NCI-H748 (cell line): ENCODE results near the gene ADGRG1.

Experiments used
- DNase-seq: peaks from one replicate; lab custom pipeline; 2025; ENCODE audit not compliant: unreplicated experiment; lab: John Stamatoyannopoulos, UW

ADGRG1 gene

DNA sequence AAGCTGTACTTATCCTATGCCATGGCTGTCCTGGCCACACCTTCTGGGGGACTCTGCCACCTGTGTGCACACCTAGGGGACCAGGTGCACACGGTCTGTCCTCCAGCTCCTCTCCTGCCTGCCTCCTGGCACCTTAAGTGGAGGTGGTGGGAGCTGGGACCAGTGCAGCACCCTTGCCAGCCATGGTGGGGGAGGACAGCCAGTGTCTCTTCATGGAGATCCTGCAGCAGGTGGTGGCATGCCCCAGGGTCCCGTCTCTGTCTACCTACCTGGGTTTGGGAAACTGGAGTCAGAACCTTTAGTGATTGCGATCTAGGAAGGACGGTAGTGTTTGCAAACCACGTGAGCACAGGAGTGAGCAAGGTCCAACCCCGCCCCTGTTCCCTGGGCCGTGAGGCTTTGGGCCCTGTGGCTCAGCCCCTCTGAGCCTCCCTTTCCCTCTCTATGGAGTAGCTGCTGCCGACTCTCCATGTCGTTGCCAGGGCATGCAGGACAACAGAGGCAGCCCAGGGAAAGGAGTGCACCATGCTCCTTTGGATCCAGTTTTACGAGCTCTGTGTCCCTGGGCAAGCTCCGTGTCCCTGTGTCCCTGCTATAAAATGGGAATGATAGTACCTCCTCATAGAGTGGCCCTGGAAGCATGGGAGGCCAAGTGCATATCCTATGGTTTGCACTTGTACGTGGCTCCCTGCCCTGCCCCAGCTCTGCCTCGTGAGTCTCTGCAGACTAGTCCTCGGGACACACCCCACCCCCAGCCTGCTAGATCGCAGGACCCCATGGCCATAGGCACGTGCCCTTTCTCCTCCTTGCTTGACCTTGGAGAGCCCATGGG lies 7.1 kb downstream of the ADGRG1 start:
- no peak for DNase-seq

DNA sequence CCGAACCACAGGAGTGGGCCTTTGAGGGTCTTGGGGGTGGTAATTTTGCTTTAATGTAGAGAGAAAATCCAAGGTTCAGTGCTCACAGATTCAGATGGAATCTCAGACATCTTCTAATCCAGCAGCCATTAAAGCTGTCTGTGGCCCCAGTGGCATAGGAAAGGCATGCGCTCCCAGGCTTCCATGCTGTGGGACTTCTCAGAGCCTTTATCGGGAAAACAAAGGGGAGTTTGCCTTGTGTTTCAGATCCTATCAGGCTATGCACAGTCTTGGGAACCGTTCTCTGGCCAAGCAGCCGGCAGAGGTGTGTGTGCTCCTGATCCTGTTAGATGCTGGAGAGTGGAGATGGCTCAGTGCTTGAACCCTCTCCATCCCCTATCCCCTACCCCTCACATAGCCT lies 7.8 kb downstream of the ADGRG1 start:
- no peak for DNase-seq

DNA sequence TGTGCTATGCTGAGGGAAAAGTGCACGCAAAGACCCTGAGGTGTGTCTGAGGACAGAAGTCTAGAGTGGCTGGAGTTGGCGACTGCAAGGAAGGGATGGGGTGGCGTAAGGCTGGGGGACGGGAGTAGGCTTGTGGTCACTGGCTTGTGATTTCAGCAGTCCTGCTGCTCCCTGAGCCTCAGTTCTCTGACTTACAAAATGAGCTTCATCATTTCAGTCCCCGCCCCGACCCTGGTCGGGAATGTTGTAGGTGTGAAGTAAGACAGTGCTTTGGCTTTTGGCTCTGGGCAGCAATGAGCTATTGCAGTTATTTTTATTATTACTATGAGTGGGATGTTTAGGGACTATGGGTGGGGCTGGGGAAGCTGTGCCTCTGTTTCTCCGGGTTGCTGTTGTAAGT lies 8.6 kb downstream of the ADGRG1 start:
- DNase-seq, result no peak

DNA sequence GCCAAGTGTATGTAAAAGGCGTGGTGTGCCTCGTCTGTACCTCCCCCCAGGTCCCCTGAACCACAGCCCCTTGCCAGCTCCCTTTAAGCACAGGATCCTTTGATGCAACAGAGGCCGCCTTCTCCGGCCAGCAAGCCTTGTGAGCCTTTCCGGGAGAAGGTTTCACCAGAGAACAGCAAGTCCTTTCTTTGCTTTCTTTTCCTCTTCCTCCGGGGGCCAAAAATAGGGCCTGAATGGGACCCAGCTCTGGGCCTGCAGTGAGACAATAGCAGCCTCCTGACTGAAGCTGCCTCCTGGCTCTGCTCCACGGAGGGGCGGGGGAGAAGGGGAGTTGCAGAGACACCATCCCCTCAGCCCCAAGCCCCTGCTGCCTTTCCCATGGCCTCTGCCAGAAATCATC lies 9.0 kb downstream of the ADGRG1 start:
- DNase-seq, result no peak

DNA sequence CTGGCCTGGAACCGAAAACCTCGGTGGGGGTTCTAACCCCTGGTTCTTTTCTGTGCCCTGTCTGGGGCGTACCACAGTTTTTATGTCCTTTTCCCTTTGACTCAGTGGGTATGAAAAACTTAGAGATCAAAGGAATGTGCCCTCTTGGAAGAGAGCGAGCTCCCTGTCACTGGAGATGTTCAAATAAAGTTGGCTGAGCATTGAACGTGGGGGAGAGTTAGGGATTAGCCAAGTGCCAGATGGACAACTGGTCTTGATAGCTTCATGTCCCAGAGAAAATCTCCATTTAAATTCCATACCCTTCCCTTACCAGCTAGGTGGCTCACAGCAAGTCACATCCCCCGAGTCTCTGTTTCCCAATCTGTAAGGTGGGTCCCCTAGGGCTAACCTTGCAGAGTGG lies 9.5 kb downstream of the ADGRG1 start:
- no peak for DNase-seq

DNA sequence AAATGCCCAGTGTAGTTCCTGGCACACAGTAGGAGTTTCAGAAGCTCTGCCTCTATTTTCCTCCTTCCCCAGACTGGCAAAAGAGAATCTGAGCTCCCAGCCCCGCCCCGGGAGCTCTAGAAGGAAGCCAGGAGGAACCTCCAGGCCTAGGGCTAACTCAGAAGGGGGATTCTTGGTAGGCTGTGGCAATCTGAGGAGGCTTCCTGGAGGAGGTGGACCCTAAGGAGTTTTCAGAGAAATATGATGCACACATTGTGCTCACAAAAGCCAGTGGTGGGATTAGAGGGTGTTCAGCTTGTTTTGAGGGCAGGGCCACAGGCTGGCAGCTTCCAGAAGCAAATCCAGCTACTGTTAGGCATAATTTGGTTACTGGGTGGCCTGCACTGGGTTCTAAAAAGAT lies 10.0 kb downstream of the ADGRG1 start:
- DNase-seq, result no peak

DNA sequence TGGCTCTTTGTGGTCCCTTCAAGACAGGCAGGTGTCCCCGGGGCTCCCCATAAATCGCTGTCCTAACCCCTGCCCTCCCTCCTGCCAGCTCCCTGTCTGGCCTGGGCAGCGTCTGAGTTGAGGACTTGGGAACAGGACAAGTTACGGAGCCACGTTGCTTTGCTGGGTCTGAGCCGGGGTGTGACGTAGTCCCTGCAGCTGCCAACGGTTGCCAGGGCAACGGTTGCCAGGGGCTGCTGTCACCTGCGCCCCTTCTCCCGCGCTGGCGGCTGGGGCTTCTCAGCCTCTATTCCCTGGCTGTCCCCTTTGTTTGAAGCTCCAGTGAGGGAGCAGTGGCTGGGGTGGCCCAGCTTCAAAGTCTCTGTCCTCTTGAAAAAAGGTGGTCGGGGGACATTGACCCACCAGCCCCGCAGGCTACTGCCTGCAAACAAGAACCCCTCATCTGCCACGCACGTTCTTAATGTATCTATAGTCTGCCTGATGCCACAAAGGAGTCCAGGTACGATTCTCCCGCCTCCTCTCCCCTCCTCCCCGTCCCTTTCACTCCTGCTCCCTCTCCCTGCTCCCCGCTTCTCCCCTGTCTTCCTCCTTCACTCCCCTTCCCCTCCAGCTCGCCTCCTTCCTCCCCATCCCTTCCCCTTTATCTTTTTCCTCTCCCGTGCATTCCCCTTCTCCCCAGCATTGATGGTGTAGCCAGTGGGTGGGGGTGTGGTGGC lies 10.9 kb downstream of the ADGRG1 start:
- DNase-seq, result peak; percentile 92

DNA sequence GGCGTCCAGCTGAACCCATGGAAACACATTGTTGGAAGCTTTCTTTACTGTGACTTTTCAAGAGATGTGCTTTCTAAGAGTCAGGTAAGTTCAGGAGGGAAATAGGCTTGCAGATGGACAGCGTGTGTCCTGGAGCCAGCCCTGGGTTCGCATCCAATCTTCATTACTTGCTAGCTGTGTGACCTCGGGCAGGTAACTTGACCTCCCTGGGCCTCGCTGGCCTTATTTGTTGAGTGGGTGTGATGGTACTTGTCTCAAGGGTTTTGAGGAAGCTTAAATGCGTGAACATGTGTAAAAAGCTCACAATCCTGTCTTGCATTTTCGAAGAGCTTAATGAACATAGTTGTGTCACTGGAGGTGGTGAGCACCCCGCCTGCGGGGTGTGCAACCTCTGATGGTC lies 11.8 kb downstream of the ADGRG1 start:
- no peak for DNase-seq

DNA sequence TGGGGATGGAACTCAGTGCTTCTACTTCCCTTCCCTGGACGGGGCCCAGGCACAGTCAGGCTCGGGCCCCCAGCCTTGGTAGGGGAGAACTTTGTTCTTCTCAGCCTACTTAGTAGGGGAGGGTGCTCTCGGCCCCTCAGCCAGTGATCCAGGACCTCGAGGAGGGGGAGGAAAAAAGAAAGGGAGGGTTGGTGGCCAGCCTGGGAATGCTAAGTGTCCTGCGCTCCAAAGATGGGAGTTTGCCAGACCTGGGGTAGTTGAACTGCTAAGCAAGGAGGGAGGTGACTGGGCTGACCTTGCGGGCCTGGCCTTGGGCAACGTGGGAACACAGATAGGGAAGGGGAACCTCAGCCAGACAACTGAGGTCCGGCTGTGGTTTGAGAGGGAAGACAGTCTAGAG lies 12.2 kb downstream of the ADGRG1 start:
- DNase-seq, result no peak

DNA sequence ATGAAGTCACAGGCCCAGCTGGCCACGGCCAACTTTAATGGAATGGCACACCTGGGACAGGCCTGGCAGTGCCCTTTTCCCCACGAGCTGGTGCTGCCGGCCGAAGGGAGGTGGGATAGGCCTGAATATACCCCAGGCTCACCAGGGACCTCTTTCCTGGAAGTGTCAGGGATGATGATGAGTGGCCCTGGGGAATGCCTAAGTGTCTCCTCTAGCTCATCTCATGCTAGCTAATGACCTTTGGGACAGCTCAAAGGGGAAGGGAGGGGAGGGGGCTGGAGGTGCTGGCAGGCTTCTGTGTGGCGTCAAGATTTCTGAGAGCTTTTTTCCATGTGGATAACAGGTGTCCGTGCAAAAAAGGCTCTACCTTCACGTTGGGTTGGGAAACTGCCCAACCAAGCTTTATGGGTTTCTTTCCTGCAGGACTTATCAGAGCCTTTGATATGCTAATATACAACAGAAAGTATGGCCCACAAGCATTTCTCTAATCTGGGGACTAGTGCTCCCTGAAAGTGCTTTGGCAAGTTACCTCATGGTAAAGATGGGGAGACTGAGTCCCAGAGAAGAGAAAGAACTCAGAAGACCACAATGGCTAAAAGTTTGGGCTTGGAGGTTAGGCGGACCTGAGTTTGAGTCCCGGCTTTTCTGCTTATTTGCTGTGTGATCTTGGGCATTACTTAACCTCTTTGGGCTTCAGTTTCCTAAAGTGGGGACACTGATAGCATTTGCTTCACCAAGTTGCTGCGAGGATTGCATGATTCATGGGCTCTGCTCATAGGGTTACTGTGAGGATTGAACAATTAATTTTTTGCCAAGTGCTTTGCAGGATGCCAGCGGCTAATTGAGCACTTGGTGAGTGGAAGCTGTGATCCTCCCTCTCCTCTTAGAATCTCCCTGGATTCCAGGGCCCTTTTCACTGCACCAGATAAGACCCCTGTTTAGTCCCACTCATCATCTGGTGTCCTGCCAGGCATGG lies 14.0 kb downstream of the ADGRG1 start:
- DNase-seq, result no peak

DNA sequence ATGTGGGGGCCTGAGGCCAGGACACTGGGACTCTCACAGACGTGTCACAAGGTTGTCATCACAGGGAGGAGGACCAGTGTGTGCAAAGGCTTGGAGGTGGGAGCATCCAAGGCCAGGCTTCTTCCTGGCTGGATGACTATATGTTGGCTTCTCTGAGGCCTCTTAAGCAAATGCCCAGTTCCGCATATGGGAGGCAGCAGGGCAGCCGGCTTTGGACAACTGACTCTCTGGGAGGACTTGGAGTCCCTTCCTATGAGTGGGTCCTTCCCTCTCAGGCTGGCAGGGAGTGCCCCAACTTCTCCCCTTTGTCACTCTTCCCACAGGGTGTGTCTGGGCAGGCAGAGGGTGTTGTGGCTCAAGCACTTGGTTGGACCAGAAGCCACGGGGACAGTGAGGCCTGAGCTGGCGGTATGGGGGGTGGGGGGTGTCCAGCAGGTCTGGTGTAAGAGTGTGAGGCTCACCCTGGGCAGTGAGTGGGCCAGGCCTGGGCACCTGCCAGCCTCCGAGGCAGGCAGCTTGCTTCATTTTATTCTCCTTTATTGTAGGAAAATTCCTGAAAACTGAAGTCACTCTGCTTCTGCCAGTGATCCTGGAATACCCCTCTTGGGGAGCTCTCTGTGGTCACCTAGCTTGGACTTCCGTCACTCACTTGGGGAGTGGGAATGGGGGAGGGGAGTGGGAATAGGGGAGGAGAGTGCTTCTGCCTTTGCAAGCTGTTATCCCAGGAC lies 14.9 kb downstream of the ADGRG1 start:
- DNase-seq, result no peak

DNA sequence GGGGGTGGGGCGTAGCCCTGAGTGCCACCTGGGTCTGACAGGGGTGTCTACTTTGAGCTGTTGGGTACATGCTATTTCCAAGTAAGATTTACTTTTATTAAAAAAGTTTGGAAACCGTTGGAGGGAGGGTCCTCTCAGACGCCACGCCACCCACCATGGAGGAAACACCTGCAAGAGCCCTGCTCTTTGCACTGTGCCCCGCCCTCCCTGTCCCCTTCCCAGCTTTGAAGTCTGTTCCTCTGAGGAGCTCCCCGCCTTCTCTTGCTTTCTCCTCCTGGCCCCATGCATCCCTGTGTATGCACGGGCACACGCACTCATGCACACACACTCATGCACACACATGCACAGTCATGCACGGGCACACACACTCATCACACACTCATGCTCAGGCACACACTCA lies 15.5 kb downstream of the ADGRG1 start:
- no peak for DNase-seq

DNA sequence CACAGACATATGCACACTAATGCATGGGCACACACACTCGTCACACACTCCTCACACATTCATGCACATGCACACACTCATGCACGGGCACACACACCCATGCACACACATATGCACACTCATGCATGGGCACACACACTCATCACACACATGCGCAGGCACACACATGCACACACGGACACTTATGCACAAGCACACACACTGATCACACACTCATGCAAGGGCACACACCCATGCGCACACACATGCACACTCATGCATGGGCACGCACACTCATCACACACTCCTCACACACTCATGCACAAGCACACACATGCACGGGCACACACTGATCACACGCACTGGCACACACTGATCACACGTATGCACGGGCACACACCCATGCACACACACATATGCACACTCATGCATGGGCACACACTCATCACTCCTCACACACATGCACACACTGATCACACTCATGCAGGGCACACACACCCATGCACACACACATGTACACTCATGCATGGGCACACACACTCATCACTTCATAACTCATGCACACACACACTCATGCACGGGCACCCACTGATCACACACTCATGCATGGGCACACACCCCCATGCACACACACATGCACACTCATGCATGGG lies 16.1 kb downstream of the ADGRG1 start:
- no peak for DNase-seq

DNA sequence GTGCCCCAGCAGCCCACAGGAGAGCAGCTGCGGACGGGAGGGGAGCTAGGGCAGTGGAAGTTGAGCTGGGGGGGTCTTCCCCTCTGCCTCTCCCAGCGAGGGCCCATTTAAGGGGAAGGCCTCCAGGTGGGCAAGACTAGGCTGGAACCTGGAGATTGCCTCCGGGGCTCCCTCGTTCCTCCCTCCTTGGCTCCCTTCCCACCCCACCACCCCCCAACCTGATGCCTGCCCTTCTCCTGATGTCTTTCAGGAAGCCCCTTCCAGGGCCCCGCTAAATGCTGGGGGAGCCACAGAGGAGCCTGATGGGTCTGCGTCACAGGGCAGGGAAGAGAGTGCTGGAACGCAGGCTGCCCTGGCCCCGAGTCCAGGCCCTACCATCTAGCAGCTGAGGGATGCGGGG lies 16.7 kb downstream of the ADGRG1 start:
- no peak for DNase-seq

DNA sequence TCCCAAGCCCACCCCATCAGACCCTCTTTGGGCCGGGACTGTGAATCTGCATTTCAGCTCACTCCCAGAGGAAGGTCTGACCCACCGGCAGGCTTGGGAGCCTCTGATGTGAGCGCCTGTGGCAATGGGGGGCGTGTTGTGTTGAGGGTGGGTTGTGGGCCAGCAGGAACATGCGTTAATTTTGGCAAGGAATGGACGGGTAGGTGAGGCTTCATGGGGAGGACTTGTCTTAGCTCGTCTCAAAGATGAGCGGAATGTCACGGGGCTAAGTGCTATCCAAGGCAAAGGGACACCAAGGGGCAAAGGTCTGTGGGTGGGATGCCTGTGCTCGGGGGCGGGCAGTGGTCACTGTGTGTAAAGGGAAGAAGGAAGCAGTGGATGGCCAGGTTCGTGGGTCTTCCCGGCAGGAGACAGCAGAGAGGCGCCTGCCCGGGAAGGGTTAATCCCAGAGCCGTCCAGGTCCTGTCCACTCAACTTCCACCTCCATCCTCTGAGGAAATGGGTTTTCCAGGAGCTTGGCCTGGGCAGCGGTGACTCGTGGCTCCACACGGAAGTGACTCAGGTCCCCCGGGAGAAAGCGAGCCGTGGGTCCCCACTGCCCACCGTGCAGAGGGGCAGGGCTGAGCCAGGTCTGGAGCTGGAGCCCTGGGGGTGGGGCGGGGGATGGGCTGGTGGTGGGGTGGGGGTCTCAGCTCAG lies 17.4 kb downstream of the ADGRG1 start:
- no peak for DNase-seq

DNA sequence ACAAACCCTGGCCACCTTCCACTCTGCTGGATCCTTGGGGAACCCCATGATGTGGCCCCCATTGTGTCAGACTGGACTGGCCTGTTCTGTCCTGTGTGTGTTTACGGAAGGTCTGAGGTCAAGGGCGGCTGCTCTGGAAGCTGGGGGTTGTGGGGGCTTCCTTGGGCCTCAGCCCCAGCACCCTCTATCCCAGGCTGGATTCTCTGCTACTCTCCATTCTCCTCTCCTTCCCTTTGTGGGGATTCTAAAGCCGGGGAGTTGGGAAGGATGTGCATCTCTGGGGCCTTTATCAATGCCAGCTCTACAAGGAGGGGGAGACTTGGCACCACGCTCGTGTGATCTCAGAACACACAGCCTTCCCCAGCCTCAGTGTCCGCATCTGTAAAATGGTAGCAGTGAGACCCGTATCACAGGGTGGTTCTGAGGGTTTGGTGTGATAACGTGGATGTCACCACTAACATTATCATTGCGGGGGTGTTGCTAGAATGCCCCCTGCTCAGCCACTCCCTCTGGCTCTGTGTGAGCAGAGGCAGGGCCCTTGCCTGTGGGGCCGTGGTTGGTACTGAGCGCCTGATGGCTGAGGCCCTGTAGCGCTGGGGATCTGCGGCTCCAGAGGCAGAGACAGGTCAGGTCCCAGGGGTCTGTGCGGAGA lies 18.1 kb downstream of the ADGRG1 start:
- DNase-seq, result no peak

DNA sequence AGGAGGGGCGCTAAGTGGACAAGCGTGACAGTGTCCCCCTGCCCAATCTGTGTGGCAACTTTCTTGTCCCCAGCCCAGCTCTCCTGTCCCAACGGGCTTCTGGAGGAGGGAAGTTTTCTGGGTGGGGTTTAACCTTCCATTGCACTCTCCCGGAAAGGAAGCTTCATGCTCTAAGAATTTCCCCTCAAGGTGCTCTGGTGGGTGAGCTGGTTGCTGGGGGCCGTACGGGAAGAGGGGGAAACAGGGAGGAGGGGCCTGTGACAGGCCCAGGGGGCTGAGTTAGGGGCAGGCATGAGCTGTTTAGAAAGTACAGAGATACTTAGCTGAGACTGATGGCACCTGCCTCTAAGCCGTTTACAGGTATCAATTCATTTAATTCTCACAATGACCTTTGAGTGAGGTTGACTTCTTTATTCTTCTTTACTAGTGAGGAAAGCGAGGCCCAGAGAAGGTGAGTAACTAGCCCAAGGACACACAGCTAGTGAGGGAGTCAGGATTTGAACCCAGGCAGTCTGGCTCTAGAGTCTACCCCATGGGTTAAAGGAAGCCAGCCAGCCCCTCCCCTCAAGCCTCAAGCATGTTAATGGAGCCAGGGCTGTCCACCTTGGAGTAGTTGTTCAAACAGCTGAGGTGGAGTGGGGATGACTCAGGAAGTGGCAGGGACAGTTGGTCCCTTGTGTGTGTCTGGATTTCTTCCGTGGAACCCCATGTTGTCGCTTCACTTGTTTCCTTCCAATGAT lies 18.9 kb downstream of the ADGRG1 start:
- no peak for DNase-seq

DNA sequence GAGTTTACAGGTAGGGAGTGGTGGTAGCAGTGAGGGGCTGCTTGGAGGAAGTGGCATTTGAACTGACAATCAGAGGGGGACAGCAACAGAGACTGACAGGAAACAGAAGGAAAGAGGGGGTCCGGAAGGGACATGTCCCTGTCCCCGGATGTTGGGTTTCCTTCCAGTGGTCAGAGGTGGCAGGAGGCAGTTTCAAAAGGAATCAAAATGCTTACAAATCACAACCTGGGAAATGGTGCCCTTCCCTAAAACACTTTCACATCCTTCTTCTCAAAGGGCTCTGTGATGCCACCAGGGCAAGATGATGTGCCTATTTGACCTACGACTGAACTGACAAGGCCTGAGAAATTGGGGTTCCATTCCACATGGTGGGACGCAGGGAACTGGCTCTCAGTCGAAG lies 19.7 kb downstream of the ADGRG1 start:
- DNase-seq, result no peak
